GM12878 (cell line): ENCODE data around the gene UNC119. TPM values are rescaled to one million over a fixed set of nuclear protein-coding genes. Genes with fewer than 3 reads are reported as not detected.

ENCODE experiments used
- ATAC-seq: fragments of 200-7000 bp; cut with Tn5 transposase; 3 replicates; pipeline ENCODE4 v1.9.1; 2020; ENCODE audit warnings: mild to moderate bottlenecking, moderate library complexity
- BruUV-seq: library from RNA; stranded (reverse); fragments of 400-500 nt; replicated peaks from 2 replicates; lab custom pipeline; 2021; lab: Mats Ljungman, UMichigan
- CTCF ChIA-PET: fragments of 300-600 bp; sonication (Branson Sonifier 250); formaldehyde crosslinking; extraction: SDS; loops from one replicate; lab custom pipeline; 2021; ENCODE audit warnings: inconsistent platforms; lab: Yijun Ruan, JAX
- POLR2A ChIA-PET: fragments of 350-600 bp; formaldehyde crosslinking; extraction: SDS; loops from one replicate; lab custom pipeline; 2021; ENCODE audit warnings: inconsistent platforms; lab: Charles Lee
- RAD21 ChIA-PET: fragments of 300-600 bp; sonication (Branson Sonifier 250); formaldehyde crosslinking; loops from one replicate; lab custom pipeline; 2023; ENCODE audit warnings: antibody characterized with exemption; ENCODE audit not compliant: unreplicated experiment; lab: Charles Lee
- SMC1A ChIA-PET: fragments of 300-600 bp; sonication (Branson Sonifier 250); formaldehyde crosslinking; loops from one replicate; lab custom pipeline; 2023; ENCODE audit not compliant: unreplicated experiment, uncharacterized antibody; lab: Charles Lee
- DNase-seq: peaks from one replicate; pipeline ENCODE4 v3.0.0-alpha.2; 2011; ENCODE audit warnings: low read depth, low spot score
- FAIRE-seq: peaks from 3 replicates; lab custom pipeline; 2011; peaks lifted over from hg19 to GRCh38; lab: Jason Lieb, UNC
- H2AFZ ChIP-seq: 2 replicates; pipeline ENCODE4 v1.6.0; 2011; ENCODE audit warnings: low read depth, low read length, control low read depth; ENCODE audit not compliant: control insufficient read depth
- H3K27ac ChIP-seq: 2 replicates; pipeline ENCODE4 v1.5.1; 2011; ENCODE audit warnings: control low read depth; ENCODE audit not compliant: control insufficient read depth, insufficient read depth
- H3K27me3 ChIP-seq, 2 experiments: replicated peaks in 1 of 2; 2 replicates each; pipeline versions ENCODE4 v1.6.0 to v1.6.1; 2011; ENCODE audit warnings: low read length in 1 of 2; ENCODE audit not compliant: control insufficient read depth in 2 of 2, insufficient read depth in 2 of 2
- H3K36me3 ChIP-seq, 2 experiments: 2 replicates each; pipeline ENCODE4 v1.5.1; 2011; ENCODE audit warnings: low read length in 1 of 2; ENCODE audit not compliant: control insufficient read depth in 2 of 2, insufficient read depth in 2 of 2
- H3K4me1 ChIP-seq: 2 replicates; pipeline ENCODE4 v1.6.1; 2011; ENCODE audit warnings: mild to moderate bottlenecking, low read length, moderate library complexity, mixed read lengths; ENCODE audit not compliant: control insufficient read depth, insufficient read depth
- H3K4me2 ChIP-seq: 2 replicates; pipeline ENCODE4 v1.6.0; 2011; ENCODE audit warnings: control low read depth; ENCODE audit not compliant: control insufficient read depth, insufficient read depth
- H3K4me3 ChIP-seq: fragments of 200-600 bp; sonication (generic); 2 replicates; pipeline ENCODE4 v1.5.1; 2016
- H3K79me2 ChIP-seq: 2 replicates; pipeline ENCODE4 v1.6.0; 2011; ENCODE audit warnings: low read length; ENCODE audit not compliant: control insufficient read depth, insufficient read depth
- H3K9ac ChIP-seq: 2 replicates; pipeline ENCODE4 v1.8.0; 2011; ENCODE audit warnings: low read length, control low read depth, mixed read lengths; ENCODE audit not compliant: control insufficient read depth, insufficient read depth
- H3K9me3 ChIP-seq: replicated peaks from 3 replicates; pipeline ENCODE4 v1.5.1; 2011; ENCODE audit warnings: mild to moderate bottlenecking, low read length; ENCODE audit not compliant: control insufficient read depth, insufficient read depth
- H4K20me1 ChIP-seq: 2 replicates; pipeline ENCODE4 v1.6.0; 2011; ENCODE audit not compliant: control insufficient read depth, insufficient read depth
- ATF7 ChIP-seq: fragments of 450-650 bp; IDR thresholded peaks from 2 replicates; pipeline ENCODE4 v1.6.1; 2016; ENCODE audit warnings: low read depth, mild to moderate bottlenecking
- CBX5 ChIP-seq: sonication (generic); IDR thresholded peaks from 2 replicates; pipeline ENCODE4 v1.6.1; 2016; ENCODE audit warnings: low read depth, moderate library complexity, mild to moderate bottlenecking, inconsistent platforms
- CHD4 ChIP-seq: fragments of 200-600 bp; sonication (generic); IDR thresholded peaks from 2 replicates; pipeline ENCODE4 v1.6.1; 2016; ENCODE audit warnings: mild to moderate bottlenecking
- LARP7 ChIP-seq: fragments of 450-650 bp; IDR thresholded peaks from 2 replicates; pipeline ENCODE4 v1.6.1; 2017; ENCODE audit warnings: mild to moderate bottlenecking
- NFXL1 ChIP-seq: fragments of 450-650 bp; IDR thresholded peaks from 2 replicates; pipeline ENCODE4 v1.6.1; 2017; ENCODE audit warnings: antibody characterized with exemption, mild to moderate bottlenecking, borderline replicate concordance
- NKRF ChIP-seq: fragments of 450-650 bp; conservative IDR thresholded peaks from 2 replicates; pipeline ENCODE4 v1.6.1; 2017; ENCODE audit warnings: mild to moderate bottlenecking, moderate library complexity
- PAX5 ChIP-seq: IDR thresholded peaks from 2 replicates; pipeline ENCODE4 v1.6.1; 2011; ENCODE audit warnings: low read depth, low read length, borderline replicate concordance
- POLR2A ChIP-seq: IDR thresholded peaks from 2 replicates; pipeline ENCODE4 v1.6.1; 2011; ENCODE audit warnings: low read depth, mild to moderate bottlenecking, low read length
- RELB ChIP-seq: fragments of 450-650 bp; IDR thresholded peaks from 2 replicates; pipeline ENCODE4 v1.6.1; 2017; ENCODE audit warnings: low read depth, mild to moderate bottlenecking, moderate library complexity
- TAF1 ChIP-seq: IDR thresholded peaks from 2 replicates; pipeline ENCODE4 v1.6.1; 2011; ENCODE audit warnings: mild to moderate bottlenecking, low read depth, low read length, borderline replicate concordance
- ZBED1 ChIP-seq: IDR thresholded peaks from 2 replicates; pipeline ENCODE4 v1.6.1; 2016; ENCODE audit warnings: borderline replicate concordance
- ZNF207 ChIP-seq: fragments of 450-650 bp; IDR thresholded peaks from 2 replicates; pipeline ENCODE4 v1.6.1; 2014; ENCODE audit warnings: antibody characterized with exemption, mild to moderate bottlenecking, borderline replicate concordance
- WGBS: methylation state at CpG from one replicate; pipeline ENCODE4 v1.1.6; 2016; ENCODE audit warnings: low lambda C conversion rate; ENCODE audit not compliant: insufficient replicate concordance, insufficient coverage; ENCODE audit errors: missing lambda C conversion rate; 5-methylcytosine and 5-hydroxymethylcytosine counted together
- in situ Hi-C: fragments of 300-500 bp; cut with MboI; formaldehyde crosslinking; loops from 9 replicates; pipeline ENCODE4 v1.14.3; 2018; ENCODE audit warnings: mixed read lengths
- intact Hi-C: fragments of 100-400 bp; cut with micrococcal nuclease; formaldehyde crosslinking; loops from one replicate; pipeline ENCODE4 v1.14.2; 2022; ENCODE audit not compliant: unreplicated experiment
- polyA plus RNA-seq, 11 experiments: library from polyadenylated mRNA; depleted of rRNA in 4 of 11; unstranded in 6 of 11; stranded (reverse) in 5 of 11; fragments of >200 nt; fragmentation: Nextera tagmentation in 4 of 11; fragmentation: Illumina TruSeq in 1 of 11; extraction: Ambion mirVana in 4 of 11; extraction: Trizol in 1 of 11; gene quantifications; 1 replicate in 1 of 11; 2 replicates in 10 of 11; pipeline versions ENCODE4 v1.2.1 to v1.2.3, GENCODE V29; 2011 to 2016; ENCODE audit warnings: inconsistent platforms in 2 of 11, missing spikeins in 2 of 11, low read depth in 1 of 11
- total RNA-seq, 4 experiments: library from RNA; depleted of rRNA in 3 of 4; stranded (reverse); fragments of >200 nt in 3 of 4; fragmentation: Illumina TruSeq in 1 of 4; extraction: Trizol in 1 of 4; gene quantifications; 2 replicates each; pipeline versions ENCODE4 v1.2.1 to v1.2.3, GENCODE V29; 2013 to 2021
- TF ChIP-seq, protein P1 (sequence below): fragments of 150-350 bp; IDR thresholded peaks from 2 replicates; pipeline ENCODE4 v1.6.1; 2016; ENCODE audit warnings: low read depth, low read length
- TF ChIP-seq, protein P2 (sequence below), 3 experiments: IDR thresholded peaks in 2 of 3; conservative IDR thresholded peaks in 1 of 3; 2 replicates each; pipeline ENCODE4 v1.5.1; 2011; ENCODE audit warnings: low read depth in 3 of 3, low read length in 3 of 3, mild to moderate bottlenecking in 3 of 3, control low read depth in 2 of 3, moderate library complexity in 2 of 3, inconsistent platforms in 1 of 3, mixed read lengths in 1 of 3; ENCODE audit not compliant: control insufficient read depth in 2 of 3, insufficient read depth in 1 of 3; ENCODE audit errors: extremely low read depth in 1 of 3

The UNC119 gene
- total and polyA plus RNA-seq, 10 of the 15 experiments (the other 5 are each of a cell fraction or from before 2014, with no cell fraction given), result 2.7 to 436 (median 57.8) TPM

DNA sequence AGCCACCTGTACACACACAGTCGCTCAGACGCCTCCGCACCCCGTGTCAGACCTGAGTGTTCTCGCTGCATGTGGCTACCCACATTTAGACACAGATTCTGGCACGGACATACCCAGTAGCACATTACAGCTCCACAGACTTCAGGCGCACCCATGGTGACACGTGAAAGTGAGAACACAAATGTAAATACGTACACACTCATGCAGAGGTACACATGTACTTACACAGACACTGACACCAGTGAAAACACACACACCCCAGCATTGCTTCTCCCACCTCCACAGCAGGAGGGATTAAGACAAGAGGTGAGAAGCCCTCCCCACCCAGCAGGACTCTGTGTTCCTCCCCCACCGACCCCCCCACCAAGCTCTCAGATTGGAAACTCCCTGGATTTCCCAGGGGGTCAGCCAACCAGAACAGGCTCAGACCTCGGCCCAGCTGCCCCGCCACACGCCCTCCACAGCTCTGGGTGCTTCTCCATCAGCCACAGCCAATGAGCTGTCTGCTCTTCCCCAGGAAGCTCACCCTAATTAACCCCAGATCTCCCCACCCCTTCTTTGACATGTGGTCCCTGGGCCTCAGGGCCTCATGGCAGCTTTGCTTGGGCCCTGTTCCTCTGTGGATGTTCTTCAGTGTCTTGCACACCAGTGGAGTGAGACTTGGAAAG is 51.6 kb downstream of the UNC119 start:
- ChIA-PET RAD21 (interaction anchor here (0.6 to 4.6 kb wide), 12 partner anchors 11 to 219 kb away, joined by 3 to 37 read pairs (median 5); partner anchors contain the start of gene ALDOC), SMC1A (interaction anchor here (0.9 to 7.7 kb wide), 13 partner anchors 9 to 218 kb away, joined by 3 to 53 read pairs (median 3); partner anchors contain the start of genes POLDIP2 and RPL23A), CTCF (interaction anchor here (0.5 to 16.1 kb wide), 9 partner anchors 29 to 693 kb away, joined by 3 to 316 read pairs (median 5); partner anchors contain the start of genes ALDOC, BLTP2, IFT20 and TNFAIP1), POLR2A (interaction anchor here (0.5 to 5.8 kb wide), 15 partner anchors 15 to 242 kb away, joined by 3 to 48 read pairs (median 5); partner anchors contain the start of genes ALDOC and PIGS)
- whole genome bisulfite sequencing, result 2% methylated on average over 13 of the region's 13 CpGs
- ATAC-seq, result peak; percentile 93
- FAIRE-seq, result peak; percentile 93
- peak overlapping the region; percentile 78 for H2AFZ ChIP-seq
- in situ Hi-C loops (no loop called here), intact Hi-C loops (loop anchor here (2.0 kb wide), 1 partner anchor 44 kb away; no protein-coding TSS in a partner anchor)
- H3K4me2 ChIP-seq, result peak overlapping the region; percentile 81
- H3K27me3 ChIP-seq, result no peaks in the 10 kb centered on the region
- H3K9me3 ChIP-seq, result no peaks in the 10 kb centered on the region
- peak overlapping the region; percentile 76 for H3K9ac ChIP-seq
- H3K27ac ChIP-seq, result peak overlapping the region; percentile 87
- peaks cover 26% of the 10 kb centered on the region for H3K4me1 ChIP-seq
- BruUV-seq, result no TSS peak
- H4K20me1 ChIP-seq, result no peaks in the 10 kb centered on the region
- no peaks in the 10 kb centered on the region for H3K36me3 ChIP-seq
- DNase-seq, result peak; percentile 63
- peaks cover 6% of the 10 kb centered on the region for H3K79me2 ChIP-seq
- H3K4me3 ChIP-seq, result peak overlapping the region; percentile 59
- no peak; the same call in 1 of the 2 replicates for TF ChIP-seq TAF1
- TF ChIP-seq RELB, result peak; percentile 97
- TF ChIP-seq CHD4, result no peak
- peak; percentile 97 for TF ChIP-seq PAX5
- TF ChIP-seq, protein P1, sequence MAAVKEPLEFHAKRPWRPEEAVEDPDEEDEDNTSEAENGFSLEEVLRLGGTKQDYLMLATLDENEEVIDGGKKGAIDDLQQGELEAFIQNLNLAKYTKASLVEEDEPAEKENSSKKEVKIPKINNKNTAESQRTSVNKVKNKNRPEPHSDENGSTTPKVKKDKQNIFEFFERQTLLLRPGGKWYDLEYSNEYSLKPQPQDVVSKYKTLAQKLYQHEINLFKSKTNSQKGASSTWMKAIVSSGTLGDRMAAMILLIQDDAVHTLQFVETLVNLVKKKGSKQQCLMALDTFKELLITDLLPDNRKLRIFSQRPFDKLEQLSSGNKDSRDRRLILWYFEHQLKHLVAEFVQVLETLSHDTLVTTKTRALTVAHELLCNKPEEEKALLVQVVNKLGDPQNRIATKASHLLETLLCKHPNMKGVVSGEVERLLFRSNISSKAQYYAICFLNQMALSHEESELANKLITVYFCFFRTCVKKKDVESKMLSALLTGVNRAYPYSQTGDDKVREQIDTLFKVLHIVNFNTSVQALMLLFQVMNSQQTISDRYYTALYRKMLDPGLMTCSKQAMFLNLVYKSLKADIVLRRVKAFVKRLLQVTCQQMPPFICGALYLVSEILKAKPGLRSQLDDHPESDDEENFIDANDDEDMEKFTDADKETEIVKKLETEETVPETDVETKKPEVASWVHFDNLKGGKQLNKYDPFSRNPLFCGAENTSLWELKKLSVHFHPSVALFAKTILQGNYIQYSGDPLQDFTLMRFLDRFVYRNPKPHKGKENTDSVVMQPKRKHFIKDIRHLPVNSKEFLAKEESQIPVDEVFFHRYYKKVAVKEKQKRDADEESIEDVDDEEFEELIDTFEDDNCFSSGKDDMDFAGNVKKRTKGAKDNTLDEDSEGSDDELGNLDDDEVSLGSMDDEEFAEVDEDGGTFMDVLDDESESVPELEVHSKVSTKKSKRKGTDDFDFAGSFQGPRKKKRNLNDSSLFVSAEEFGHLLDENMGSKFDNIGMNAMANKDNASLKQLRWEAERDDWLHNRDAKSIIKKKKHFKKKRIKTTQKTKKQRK, result no peak
- TF ChIP-seq POLR2A, result peak; percentile 47; the same call in 1 of the 2 replicates
- TF ChIP-seq LARP7, result no peak
- TF ChIP-seq NKRF, result no peak
- TF ChIP-seq ZNF207, result 0 out of 2 replicates have a peak, but pooled peaks have one; percentile 55
- TF ChIP-seq, protein P2, sequence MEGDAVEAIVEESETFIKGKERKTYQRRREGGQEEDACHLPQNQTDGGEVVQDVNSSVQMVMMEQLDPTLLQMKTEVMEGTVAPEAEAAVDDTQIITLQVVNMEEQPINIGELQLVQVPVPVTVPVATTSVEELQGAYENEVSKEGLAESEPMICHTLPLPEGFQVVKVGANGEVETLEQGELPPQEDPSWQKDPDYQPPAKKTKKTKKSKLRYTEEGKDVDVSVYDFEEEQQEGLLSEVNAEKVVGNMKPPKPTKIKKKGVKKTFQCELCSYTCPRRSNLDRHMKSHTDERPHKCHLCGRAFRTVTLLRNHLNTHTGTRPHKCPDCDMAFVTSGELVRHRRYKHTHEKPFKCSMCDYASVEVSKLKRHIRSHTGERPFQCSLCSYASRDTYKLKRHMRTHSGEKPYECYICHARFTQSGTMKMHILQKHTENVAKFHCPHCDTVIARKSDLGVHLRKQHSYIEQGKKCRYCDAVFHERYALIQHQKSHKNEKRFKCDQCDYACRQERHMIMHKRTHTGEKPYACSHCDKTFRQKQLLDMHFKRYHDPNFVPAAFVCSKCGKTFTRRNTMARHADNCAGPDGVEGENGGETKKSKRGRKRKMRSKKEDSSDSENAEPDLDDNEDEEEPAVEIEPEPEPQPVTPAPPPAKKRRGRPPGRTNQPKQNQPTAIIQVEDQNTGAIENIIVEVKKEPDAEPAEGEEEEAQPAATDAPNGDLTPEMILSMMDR (IDR thresholded peaks at IDR 0.05 in 2 of 3, conservative IDR thresholded peaks at IDR 0.05 in 1 of 3; ENCODE audit: control insufficient read depth in 2 of 3, extremely low read depth in 1 of 3, insufficient read depth in 1 of 3, low read depth in 3 of 3, low read length in 3 of 3), result no peak
- TF ChIP-seq NFXL1, result no peak
- TF ChIP-seq ATF7, result no peak; the same call in 1 of the 2 replicates
- TF ChIP-seq CBX5, result no peak
- TF ChIP-seq ZBED1, result no peak
